Measurements from ENCODE around the gene SPEM1.

Gene SPEM1

DNA sequence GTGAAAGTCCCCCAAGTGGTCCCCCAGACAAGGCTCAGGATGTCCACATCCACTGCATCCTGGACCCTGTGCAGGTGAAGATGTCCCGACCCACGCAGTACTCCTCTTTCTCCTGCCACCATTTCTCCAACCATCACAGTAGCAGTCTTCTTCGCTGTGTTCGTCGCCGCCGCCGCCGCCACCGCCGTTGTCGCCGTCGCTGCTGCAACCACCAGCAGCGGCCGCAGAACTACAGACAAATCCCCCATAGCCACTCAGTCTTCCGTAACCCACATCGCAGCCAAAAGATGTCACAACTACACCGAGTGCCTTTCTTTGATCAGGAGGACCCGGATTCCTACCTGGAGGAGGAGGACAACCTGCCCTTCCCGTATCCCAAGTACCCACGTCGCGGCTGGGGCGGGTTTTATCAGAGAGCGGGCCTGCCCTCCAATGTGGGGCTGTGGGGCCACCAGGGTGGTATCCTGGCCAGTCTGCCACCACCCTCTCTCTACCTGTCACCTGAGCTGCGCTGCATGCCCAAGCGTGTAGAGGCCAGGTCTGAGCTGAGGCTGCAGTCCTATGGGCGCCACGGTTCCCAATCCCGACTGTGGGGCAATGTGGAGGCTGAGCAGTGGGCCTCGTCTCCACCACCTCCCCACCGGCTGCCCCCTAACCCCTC is 6.2 kb downstream of the SPEM1 start:
- H3K9ac ChIP-seq (ENCODE audit: low read length), result no peak overlapping the region
- no peaks in the 10 kb centered on the region for H3K9me3 ChIP-seq (ENCODE audit: control insufficient read depth, low read depth, low read length)
- H3K36me3 ChIP-seq (ENCODE audit: control insufficient read depth, low read depth, low read length), result no peaks in the 10 kb centered on the region
- no peaks in the 10 kb centered on the region for H3K27me3 ChIP-seq (ENCODE audit: control insufficient read depth, insufficient read depth, low read length)
- H3K27ac ChIP-seq (ENCODE audit: low read length), result no peak overlapping the region
- no peaks in the 10 kb centered on the region for H3K4me1 ChIP-seq (ENCODE audit: control insufficient read depth, low read depth, low read length)
- H3K4me3 ChIP-seq (ENCODE audit: low read length), result no peak overlapping the region

DNA sequence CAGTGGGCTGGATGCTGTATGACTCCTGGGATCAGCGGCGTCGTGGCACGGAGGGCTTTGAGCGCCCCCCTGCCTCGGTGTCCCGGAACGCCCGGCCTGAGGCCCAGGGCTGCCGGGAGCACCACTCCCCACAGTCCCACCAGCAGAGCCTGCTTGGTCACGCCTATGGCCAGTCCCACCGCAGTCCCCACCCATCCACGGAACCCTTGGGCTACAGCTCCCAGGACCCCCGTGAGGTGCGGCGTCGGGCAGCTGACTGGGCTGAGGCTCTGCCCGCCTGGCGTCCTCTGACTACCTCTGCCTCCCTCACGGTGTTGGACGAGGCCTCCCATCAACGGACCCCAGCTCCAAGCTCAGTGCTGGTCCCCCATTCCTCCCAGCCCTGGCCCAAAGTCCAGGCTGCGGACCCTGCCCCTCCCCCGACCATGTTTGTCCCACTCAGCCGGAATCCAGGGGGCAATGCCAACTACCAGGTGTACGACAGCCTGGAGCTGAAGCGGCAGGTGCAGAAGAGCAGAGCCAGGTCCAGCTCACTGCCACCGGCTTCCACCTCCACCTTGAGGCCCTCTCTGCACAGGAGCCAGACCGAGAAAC is 6.9 kb downstream of the SPEM1 start:
- Histone ChIP-seq H3K36me3 (ENCODE audit: control insufficient read depth, low read depth, low read length) (no peaks in the 10 kb centered on the region), H3K9ac (ENCODE audit: low read length) (no peak overlapping the region), H3K27ac (ENCODE audit: low read length) (no peak overlapping the region), H3K4me1 (ENCODE audit: control insufficient read depth, low read depth, low read length) (no peaks in the 10 kb centered on the region), H3K4me3 (ENCODE audit: low read length) (no peak overlapping the region), H3K9me3 (ENCODE audit: control insufficient read depth, low read depth, low read length) (no peaks in the 10 kb centered on the region), H3K27me3 (ENCODE audit: control insufficient read depth, insufficient read depth, low read length) (no peaks in the 10 kb centered on the region)

GRCh38 chr17:7427549-7427948 is 7.4 kb downstream of the SPEM1 start:
- Histone ChIP-seq H3K9ac (ENCODE audit: low read length) (no peak overlapping the region), H3K36me3 (ENCODE audit: control insufficient read depth, low read depth, low read length) (no peaks in the 10 kb centered on the region), H3K9me3 (ENCODE audit: control insufficient read depth, low read depth, low read length) (no peaks in the 10 kb centered on the region), H3K4me1 (ENCODE audit: control insufficient read depth, low read depth, low read length) (no peaks in the 10 kb centered on the region), H3K27me3 (ENCODE audit: control insufficient read depth, insufficient read depth, low read length) (no peaks in the 10 kb centered on the region), H3K27ac (ENCODE audit: low read length) (no peak overlapping the region), H3K4me3 (ENCODE audit: low read length) (no peak overlapping the region)

DNA sequence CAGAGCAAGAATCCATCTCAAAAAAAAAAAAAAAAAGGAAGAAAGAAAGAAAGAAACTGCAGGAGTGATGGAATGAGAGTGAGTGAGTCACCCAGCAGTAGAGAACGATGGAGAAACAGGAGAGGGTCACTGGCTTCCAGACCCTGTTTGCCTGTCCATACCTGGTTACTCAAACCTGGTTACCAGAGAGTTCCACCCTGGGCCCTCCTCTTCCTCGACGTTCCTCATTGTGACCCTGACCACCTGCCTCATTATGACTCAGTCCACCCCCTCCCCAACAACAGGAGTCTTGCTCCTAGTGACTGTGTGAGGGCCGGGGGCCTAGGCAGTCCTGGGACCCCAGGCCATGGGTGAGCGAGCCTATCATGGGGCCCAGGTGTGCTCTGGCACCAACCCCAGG is 8.4 kb downstream of the SPEM1 start, which contains the start of gene SPEM3:
Gene SPEM3 (plus strand): TSS at position 301 of the 400 bp plus-strand sequence. CDS start 46 bp downstream, at position 347.
- no peaks in the 10 kb centered on the region for H3K27me3 ChIP-seq (ENCODE audit: control insufficient read depth, insufficient read depth, low read length)
- no peaks in the 10 kb centered on the region for H3K4me1 ChIP-seq (ENCODE audit: control insufficient read depth, low read depth, low read length)
- no peak within 1 kb of the TSS for H3K27ac ChIP-seq (ENCODE audit: low read length)
- H3K36me3 ChIP-seq (ENCODE audit: control insufficient read depth, low read depth, low read length), result no peaks in the 10 kb centered on the region
- no peaks in the 10 kb centered on the region for H3K9me3 ChIP-seq (ENCODE audit: control insufficient read depth, low read depth, low read length)
- H3K4me3 ChIP-seq (ENCODE audit: low read length), result no peak within 1 kb of the TSS
- H3K9ac ChIP-seq (ENCODE audit: low read length), result no peak within 1 kb of the TSS

DNA sequence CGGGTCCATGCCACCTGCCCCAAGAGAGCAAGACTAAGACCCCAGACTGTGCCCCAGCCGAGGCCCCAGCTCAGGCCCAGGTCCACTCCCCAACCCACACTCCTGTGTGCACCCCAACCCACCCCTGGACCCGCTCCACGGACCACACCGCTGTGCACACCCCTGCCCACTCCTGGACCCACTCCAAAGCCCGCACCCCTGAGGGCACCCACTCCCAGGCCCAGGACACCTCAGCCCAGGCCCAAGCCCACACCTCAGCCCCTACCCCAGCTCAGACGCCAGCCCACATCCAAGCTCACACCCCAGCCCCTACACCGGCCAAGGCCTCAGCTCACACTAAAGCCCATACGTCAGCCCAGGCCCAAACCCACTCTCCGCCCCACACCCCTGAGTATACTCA is 9.6 kb downstream of the SPEM1 start:
- Histone ChIP-seq H3K4me1 (ENCODE audit: control insufficient read depth, low read depth, low read length) (no peaks in the 10 kb centered on the region), H3K36me3 (ENCODE audit: control insufficient read depth, low read depth, low read length) (no peaks in the 10 kb centered on the region), H3K4me3 (ENCODE audit: low read length) (no peak overlapping the region), H3K9me3 (ENCODE audit: control insufficient read depth, low read depth, low read length) (no peaks in the 10 kb centered on the region), H3K27me3 (ENCODE audit: control insufficient read depth, insufficient read depth, low read length) (no peaks in the 10 kb centered on the region), H3K9ac (ENCODE audit: low read length) (no peak overlapping the region), H3K27ac (ENCODE audit: low read length) (no peak overlapping the region)

GRCh38 chr17:7431231-7431630 is 11.1 kb downstream of the SPEM1 start:
- Histone ChIP-seq H3K4me1 (ENCODE audit: control insufficient read depth, low read depth, low read length) (peaks cover 6% of the 10 kb centered on the region), H3K36me3 (ENCODE audit: control insufficient read depth, low read depth, low read length) (no peaks in the 10 kb centered on the region), H3K9ac (ENCODE audit: low read length) (no peak overlapping the region), H3K4me3 (ENCODE audit: low read length) (no peak overlapping the region), H3K27me3 (ENCODE audit: control insufficient read depth, insufficient read depth, low read length) (peaks cover 9% of the 10 kb centered on the region), H3K27ac (ENCODE audit: low read length) (no peak overlapping the region), H3K9me3 (ENCODE audit: control insufficient read depth, low read depth, low read length) (no peaks in the 10 kb centered on the region)

GRCh38 chr17:7432296-7432695 is 12.2 kb downstream of the SPEM1 start:
- Histone ChIP-seq H3K27me3 (ENCODE audit: control insufficient read depth, insufficient read depth, low read length) (peaks cover 16% of the 10 kb centered on the region), H3K4me1 (ENCODE audit: control insufficient read depth, low read depth, low read length) (peaks cover 7% of the 10 kb centered on the region), H3K4me3 (ENCODE audit: low read length) (no peak overlapping the region), H3K9ac (ENCODE audit: low read length) (no peak overlapping the region), H3K36me3 (ENCODE audit: control insufficient read depth, low read depth, low read length) (no peaks in the 10 kb centered on the region), H3K9me3 (ENCODE audit: control insufficient read depth, low read depth, low read length) (no peaks in the 10 kb centered on the region), H3K27ac (ENCODE audit: low read length) (no peak overlapping the region)

GRCh38 chr17:7435676-7436555 is 15.8 kb downstream of the SPEM1 start:
- Histone ChIP-seq H3K27ac (ENCODE audit: low read length) (no peak overlapping the region), H3K9me3 (ENCODE audit: control insufficient read depth, low read depth, low read length) (no peaks in the 10 kb centered on the region), H3K4me3 (ENCODE audit: low read length) (peak overlapping the region; percentile 91)

DNA sequence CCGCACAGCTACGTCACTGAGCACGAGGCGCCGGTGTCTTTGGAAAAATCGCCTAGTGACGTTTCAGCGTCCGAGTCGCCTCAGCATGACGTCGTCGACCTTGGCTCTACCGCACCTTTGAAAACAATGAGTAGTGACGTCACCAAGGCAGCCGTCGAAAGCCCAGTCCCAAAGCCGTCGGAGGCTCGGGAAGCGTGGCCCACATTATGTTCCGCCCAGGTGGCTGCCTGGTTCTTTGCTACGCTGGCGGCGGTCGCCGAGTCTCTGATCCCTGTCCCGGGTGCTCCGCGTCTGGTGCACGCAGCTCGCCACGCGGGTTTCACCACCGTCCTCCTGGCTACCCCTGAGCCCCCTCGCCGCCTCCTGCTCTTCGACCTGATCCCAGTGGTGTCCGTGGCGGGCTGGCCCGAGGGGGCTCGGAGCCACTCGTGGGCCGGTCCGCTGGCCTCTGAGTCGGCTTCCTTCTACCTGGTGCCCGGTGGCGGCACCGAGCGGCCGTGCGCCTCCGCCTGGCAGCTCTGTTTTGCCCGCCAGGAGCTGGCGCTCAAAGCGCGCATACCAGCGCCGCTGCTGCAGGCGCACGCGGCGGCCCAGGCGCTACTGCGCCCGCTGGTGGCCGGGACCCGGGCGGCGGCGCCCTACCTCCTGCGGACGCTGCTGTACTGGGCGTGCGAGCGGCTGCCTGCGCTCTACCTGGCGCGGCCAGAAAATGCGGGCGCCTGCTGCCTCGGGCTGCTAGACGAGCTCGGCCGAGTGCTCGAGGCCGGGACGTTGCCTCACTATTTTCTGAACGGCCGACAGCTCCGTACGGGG is 16.6 kb downstream of the SPEM1 start:
- Histone ChIP-seq H3K27ac (ENCODE audit: low read length) (no peak overlapping the region), H3K4me3 (ENCODE audit: low read length) (peak overlapping the region; percentile 91), H3K9ac (ENCODE audit: low read length) (peak overlapping the region; percentile 66), H3K27me3 (ENCODE audit: control insufficient read depth, insufficient read depth, low read length) (peaks cover 50% of the 10 kb centered on the region), H3K36me3 (ENCODE audit: control insufficient read depth, low read depth, low read length) (no peaks in the 10 kb centered on the region), H3K9me3 (ENCODE audit: control insufficient read depth, low read depth, low read length) (no peaks in the 10 kb centered on the region), H3K4me1 (ENCODE audit: control insufficient read depth, low read depth, low read length) (peaks cover 23% of the 10 kb centered on the region)

More at GRCh38 chr17:7435676-7436555, 15.8 kb downstream of the SPEM1 start:
- H3K36me3 ChIP-seq (ENCODE audit: control insufficient read depth, low read depth, low read length), result no peaks in the 10 kb centered on the region
- peaks cover 15% of the 10 kb centered on the region for H3K4me1 ChIP-seq (ENCODE audit: control insufficient read depth, low read depth, low read length)
- peak overlapping the region; percentile 66 for H3K9ac ChIP-seq (ENCODE audit: low read length)
- peaks cover 43% of the 10 kb centered on the region for H3K27me3 ChIP-seq (ENCODE audit: control insufficient read depth, insufficient read depth, low read length)

- Histone ChIP-seq H3K27ac (ENCODE audit: low read length) (no peak overlapping the region), H3K4me3 (ENCODE audit: low read length) (peak overlapping the region; percentile 91), H3K9ac (ENCODE audit: low read length) (no peak overlapping the region), H3K27me3 (ENCODE audit: control insufficient read depth, insufficient read depth, low read length) (peaks cover 56% of the 10 kb centered on the region), H3K4me1 (ENCODE audit: control insufficient read depth, low read depth, low read length) (peaks cover 23% of the 10 kb centered on the region), H3K36me3 (ENCODE audit: control insufficient read depth, low read depth, low read length) (no peaks in the 10 kb centered on the region), H3K9me3 (ENCODE audit: control insufficient read depth, low read depth, low read length) (no peaks in the 10 kb centered on the region)
Measured at GRCh38 chr17:7437369-7437863, 17.3 kb downstream of the SPEM1 start.
